Natural killer cell (primary cell): ENCODE results near the gene VPS36. TPM values are rescaled to one million over a fixed set of nuclear protein-coding genes. Genes with fewer than 3 reads are reported as not detected.

ENCODE experiments used
- ATAC-seq, 3 donors: fragments of 150-1000 bp in 2 of 3; fragments of 200-7000 bp in 1 of 3; cut with Tn5 transposase; 1 replicate in 1 of 3; 2 replicates in 2 of 3; pipeline ENCODE4 v1.10.0; 2021; ENCODE audit warnings: mild to moderate bottlenecking in 2 of 3, moderate library complexity in 2 of 3
- DNase-seq, 2 donors: peaks; one replicate each; pipeline versions ENCODE4 v3.0.0 to v3.0.0-alpha.2; 2013 to 2021; ENCODE audit warnings: mixed read lengths in 1 of 2
- H3K27ac ChIP-seq: one replicate; pipeline ENCODE4 v1.5.1; 2013; ENCODE audit warnings: mild to moderate bottlenecking, low read length
- H3K27me3 ChIP-seq: one replicate; pipeline ENCODE4 v1.6.1; 2013; ENCODE audit warnings: low read length; ENCODE audit not compliant: control insufficient read depth, insufficient read depth
- H3K36me3 ChIP-seq: one replicate; pipeline ENCODE4 v1.6.1; 2013; ENCODE audit warnings: low read length; ENCODE audit not compliant: control insufficient read depth, insufficient read depth
- H3K4me1 ChIP-seq: one replicate; pipeline ENCODE4 v1.6.1; 2013; ENCODE audit warnings: low read length; ENCODE audit not compliant: control insufficient read depth, insufficient read depth
- H3K4me3 ChIP-seq: one replicate; pipeline ENCODE4 v1.5.1; 2013; ENCODE audit warnings: low read length
- H3K9me3 ChIP-seq: one replicate; pipeline ENCODE4 v1.6.1; 2013; ENCODE audit warnings: low read length; ENCODE audit not compliant: control insufficient read depth, insufficient read depth
- H3K27ac Mint-ChIP-seq, 2 donors: one replicate each; pipeline ENCODE4 v1.8.0; 2022; ENCODE audit warnings: mild to moderate bottlenecking in 2 of 2, mixed read lengths in 2 of 2, moderate library complexity in 1 of 2
- H3K27me3 Mint-ChIP-seq, 2 donors: one replicate each; pipeline ENCODE4 v1.8.0; 2022; ENCODE audit warnings: low read depth in 2 of 2, mixed read lengths in 2 of 2
- H3K36me3 Mint-ChIP-seq: one replicate; pipeline ENCODE4 v1.8.0; 2022; ENCODE audit warnings: mixed read lengths
- H3K4me1 Mint-ChIP-seq, 2 donors: one replicate each; pipeline ENCODE4 v1.8.0; 2022; ENCODE audit warnings: mixed read lengths in 2 of 2
- H3K4me3 Mint-ChIP-seq: one replicate; pipeline ENCODE4 v1.8.0; 2022; ENCODE audit warnings: mild to moderate bottlenecking, moderate library complexity, mixed read lengths
- H3K9me3 Mint-ChIP-seq, 2 donors: one replicate each; pipeline ENCODE4 v1.8.0; 2022; ENCODE audit warnings: mixed read lengths in 2 of 2
- WGBS: methylation state at CpG from one replicate; pipeline ENCODE4 v1.1.7; 2013; ENCODE audit warnings: missing lambda C conversion rate; ENCODE audit not compliant: insufficient coverage; 5-methylcytosine and 5-hydroxymethylcytosine counted together
- intact Hi-C: fragments of 100-400 bp; cut with micrococcal nuclease; formaldehyde crosslinking; loops from one replicate; pipeline ENCODE4 v1.14.2; 2022
- total RNA-seq, 4 donors: library from RNA; stranded (reverse); fragments of 120-200 nt in 1 of 4; gene quantifications; one replicate each; pipeline versions ENCODE4 v1.2.3 to v1.2.4, GENCODE V29; 2013 to 2022
- TF ChIP-seq, protein P1 (sequence below): fragments of 200-600 bp; IDR thresholded peaks from one replicate; pipeline ENCODE4 v1.8.0; 2022; ENCODE audit warnings: antibody characterized with exemption

Gene VPS36
- total RNA-seq, 3 donors from 2014 or later (not counting 1 experiment from before 2014, with no cell fraction given), result 59.0 to 64.2 (median 63.3) TPM

DNA sequence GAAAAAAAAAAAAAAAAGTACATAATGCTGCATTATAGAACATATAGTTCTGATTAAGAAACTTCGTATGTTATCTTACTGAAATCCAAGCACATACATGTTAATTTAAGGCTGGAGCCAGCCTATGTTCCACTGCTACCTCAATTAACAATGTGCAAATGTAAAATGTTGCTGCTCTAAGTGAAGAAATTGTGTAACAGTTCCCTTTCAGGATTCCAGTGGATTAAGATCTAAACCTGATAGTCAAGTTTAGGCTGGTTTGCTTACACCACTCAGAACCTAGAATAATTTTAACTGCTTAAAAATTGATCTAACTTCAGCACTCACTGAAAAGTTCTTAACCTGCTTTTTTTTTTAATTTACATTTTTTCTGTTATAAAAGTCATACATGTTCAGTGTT lies 4.2 kb downstream of the VPS36 start:
- H3K9me3 Mint-ChIP-seq, result no peaks in the 10 kb centered on the region
- TF ChIP-seq, protein P1, sequence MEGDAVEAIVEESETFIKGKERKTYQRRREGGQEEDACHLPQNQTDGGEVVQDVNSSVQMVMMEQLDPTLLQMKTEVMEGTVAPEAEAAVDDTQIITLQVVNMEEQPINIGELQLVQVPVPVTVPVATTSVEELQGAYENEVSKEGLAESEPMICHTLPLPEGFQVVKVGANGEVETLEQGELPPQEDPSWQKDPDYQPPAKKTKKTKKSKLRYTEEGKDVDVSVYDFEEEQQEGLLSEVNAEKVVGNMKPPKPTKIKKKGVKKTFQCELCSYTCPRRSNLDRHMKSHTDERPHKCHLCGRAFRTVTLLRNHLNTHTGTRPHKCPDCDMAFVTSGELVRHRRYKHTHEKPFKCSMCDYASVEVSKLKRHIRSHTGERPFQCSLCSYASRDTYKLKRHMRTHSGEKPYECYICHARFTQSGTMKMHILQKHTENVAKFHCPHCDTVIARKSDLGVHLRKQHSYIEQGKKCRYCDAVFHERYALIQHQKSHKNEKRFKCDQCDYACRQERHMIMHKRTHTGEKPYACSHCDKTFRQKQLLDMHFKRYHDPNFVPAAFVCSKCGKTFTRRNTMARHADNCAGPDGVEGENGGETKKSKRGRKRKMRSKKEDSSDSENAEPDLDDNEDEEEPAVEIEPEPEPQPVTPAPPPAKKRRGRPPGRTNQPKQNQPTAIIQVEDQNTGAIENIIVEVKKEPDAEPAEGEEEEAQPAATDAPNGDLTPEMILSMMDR, result no peak
- Histone ChIP-seq H3K4me1 (peaks cover 15% of the 10 kb centered on the region), H3K4me3 (no peak overlapping the region), H3K36me3 (peaks cover 11% of the 10 kb centered on the region), H3K27ac (no peak overlapping the region), H3K27me3 (no peaks in the 10 kb centered on the region), H3K9me3 (no peaks in the 10 kb centered on the region)
- 100% methylated on average over 1 of the region's 1 CpG for WGBS
- H3K27ac Mint-ChIP-seq, result no peak overlapping the region
- H3K4me3 Mint-ChIP-seq, result no peak overlapping the region
- no peaks in the 10 kb centered on the region for H3K27me3 Mint-ChIP-seq
- no peak for ATAC-seq
- intact Hi-C loops, result no loop called here
- H3K36me3 Mint-ChIP-seq, result no peaks in the 10 kb centered on the region
- no peak for DNase-seq
- H3K4me1 Mint-ChIP-seq, result peaks cover 32 to 33% of the 10 kb centered on the region in 2 donors

DNA sequence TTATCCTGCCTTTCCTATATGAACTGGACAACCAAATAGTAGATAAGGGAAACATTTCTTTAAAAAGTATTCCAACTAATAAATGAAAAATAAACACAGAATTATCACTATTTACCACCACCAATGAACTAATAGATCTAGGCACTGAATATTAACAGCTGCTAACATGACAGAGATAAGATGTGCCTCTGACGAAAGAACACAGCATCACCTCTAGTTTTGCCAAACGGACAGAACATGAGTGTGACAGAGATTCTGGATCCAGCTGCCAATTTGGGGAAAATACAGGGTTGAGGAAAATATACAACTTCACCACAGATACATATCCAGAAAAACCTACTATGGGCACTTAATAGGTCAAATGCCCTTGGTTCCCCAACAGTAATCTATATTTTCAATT lies 18.0 kb downstream of the VPS36 start:
- H3K27me3 Mint-ChIP-seq, result no peaks in the 10 kb centered on the region

DNA sequence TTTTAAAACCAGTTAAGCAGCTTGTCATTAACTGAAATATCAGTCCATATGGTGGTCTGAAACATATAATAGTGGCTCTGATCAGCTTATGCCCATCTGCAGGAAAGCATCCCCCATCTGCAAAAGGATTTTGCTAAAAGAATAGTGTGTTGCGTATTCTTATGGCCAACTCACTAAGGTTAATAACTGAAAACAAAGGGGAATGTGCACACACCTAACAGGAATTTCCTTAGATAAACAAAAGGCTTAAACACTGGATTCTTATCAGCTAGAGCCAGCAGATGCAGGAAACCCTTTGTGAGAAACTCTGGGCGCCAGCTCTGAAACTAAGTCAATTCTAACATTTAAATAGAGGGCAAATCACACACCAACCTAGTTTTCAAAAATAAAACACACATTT lies 22.1 kb downstream of the VPS36 start:
- H3K27me3 Mint-ChIP-seq, result no peaks in the 10 kb centered on the region
- Histone ChIP-seq H3K4me3 (no peak overlapping the region), H3K27me3 (no peaks in the 10 kb centered on the region), H3K27ac (no peak overlapping the region), H3K4me1 (no peaks in the 10 kb centered on the region), H3K36me3 (peaks cover 58% of the 10 kb centered on the region), H3K9me3 (no peaks in the 10 kb centered on the region)
- no peak overlapping the region for H3K27ac Mint-ChIP-seq
- intact Hi-C loops, result no loop called here
- H3K36me3 Mint-ChIP-seq, result peaks cover 13% of the 10 kb centered on the region
- H3K4me1 Mint-ChIP-seq, result no peaks in the 10 kb centered on the region
- DNase-seq (no peak), ATAC-seq (no peak)
- no peaks in the 10 kb centered on the region for H3K9me3 Mint-ChIP-seq
- no peak overlapping the region for H3K4me3 Mint-ChIP-seq
- 90% methylated on average over 2 of the region's 2 CpGs for WGBS
- TF ChIP-seq, protein P1, result no peak

More for the DNA sequence above, 18.0 kb downstream of the VPS36 start:
- Mint-ChIP-seq H3K36me3 (peaks cover 13% of the 10 kb centered on the region), H3K9me3 (no peaks in the 10 kb centered on the region), H3K4me3 (no peak overlapping the region), H3K27ac (no peak overlapping the region), H3K4me1 (peaks cover 7 to 8% of the 10 kb centered on the region in 2 donors)
- Histone ChIP-seq H3K4me3 (no peak overlapping the region), H3K36me3 (peaks cover 65% of the 10 kb centered on the region), H3K4me1 (no peaks in the 10 kb centered on the region), H3K9me3 (no peaks in the 10 kb centered on the region), H3K27me3 (no peaks in the 10 kb centered on the region), H3K27ac (no peak overlapping the region)
- ATAC-seq (no peak), DNase-seq (no peak)
- intact Hi-C loops, result no loop called here
- TF ChIP-seq, protein P1, result no peak
- WGBS, result 100% methylated on average over 2 of the region's 2 CpGs

DNA sequence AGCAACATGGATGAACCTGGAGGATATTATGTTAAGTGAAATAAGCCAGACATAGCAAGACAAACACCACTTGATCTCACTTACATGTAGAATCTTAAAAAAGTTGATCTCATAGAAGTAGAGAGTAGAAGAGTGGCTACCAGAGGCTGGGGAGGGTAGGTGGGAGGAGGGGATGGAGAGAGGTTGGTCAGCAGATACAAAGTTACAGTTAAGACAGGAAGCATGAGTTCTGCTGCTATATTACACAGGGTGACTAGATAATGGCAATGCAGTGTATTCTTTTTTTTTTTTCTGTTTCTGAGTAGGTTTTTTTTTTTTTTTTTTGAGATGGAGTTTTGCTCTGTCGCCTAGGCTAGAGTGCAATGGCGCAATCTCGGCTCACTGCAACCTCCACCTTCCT lies 29.2 kb downstream of the VPS36 start:
- Mint-ChIP-seq H3K36me3 (peaks cover 19% of the 10 kb centered on the region), H3K27me3 (no peaks in the 10 kb centered on the region), H3K4me3 (no peak overlapping the region), H3K9me3 (no peaks in the 10 kb centered on the region), H3K4me1 (no peaks in the 10 kb centered on the region), H3K27ac (no peak overlapping the region)
- H3K4me3 ChIP-seq, result no peak overlapping the region
- no CpG with 5 or more reads among the region's 3 CpGs for WGBS
- ATAC-seq, result no peak
- TF ChIP-seq, protein P1, result no peak
- H3K27me3 ChIP-seq, result no peaks in the 10 kb centered on the region
- peaks cover 60% of the 10 kb centered on the region for H3K36me3 ChIP-seq
- H3K27ac ChIP-seq, result no peak overlapping the region
- DNase-seq, result no peak
- H3K4me1 ChIP-seq, result no peaks in the 10 kb centered on the region
- H3K9me3 ChIP-seq, result no peaks in the 10 kb centered on the region
- intact Hi-C loops, result no loop called here
